Cardiac ventricle fibroblast (primary cell): ENCODE data around the gene HCRT. TPM values are rescaled to one million over a fixed set of nuclear protein-coding genes. Genes with fewer than 3 reads are reported as not detected.

ENCODE experiments used
- total RNA-seq: library from RNA; depleted of rRNA; stranded (reverse); fragments of >200 nt; gene quantifications from 2 replicates; pipeline ENCODE4 v1.2.3, GENCODE V29; 2015

HCRT gene, protein sequence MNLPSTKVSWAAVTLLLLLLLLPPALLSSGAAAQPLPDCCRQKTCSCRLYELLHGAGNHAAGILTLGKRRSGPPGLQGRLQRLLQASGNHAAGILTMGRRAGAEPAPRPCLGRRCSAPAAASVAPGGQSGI
- not detected in 2 replicates for total RNA-seq

DNA sequence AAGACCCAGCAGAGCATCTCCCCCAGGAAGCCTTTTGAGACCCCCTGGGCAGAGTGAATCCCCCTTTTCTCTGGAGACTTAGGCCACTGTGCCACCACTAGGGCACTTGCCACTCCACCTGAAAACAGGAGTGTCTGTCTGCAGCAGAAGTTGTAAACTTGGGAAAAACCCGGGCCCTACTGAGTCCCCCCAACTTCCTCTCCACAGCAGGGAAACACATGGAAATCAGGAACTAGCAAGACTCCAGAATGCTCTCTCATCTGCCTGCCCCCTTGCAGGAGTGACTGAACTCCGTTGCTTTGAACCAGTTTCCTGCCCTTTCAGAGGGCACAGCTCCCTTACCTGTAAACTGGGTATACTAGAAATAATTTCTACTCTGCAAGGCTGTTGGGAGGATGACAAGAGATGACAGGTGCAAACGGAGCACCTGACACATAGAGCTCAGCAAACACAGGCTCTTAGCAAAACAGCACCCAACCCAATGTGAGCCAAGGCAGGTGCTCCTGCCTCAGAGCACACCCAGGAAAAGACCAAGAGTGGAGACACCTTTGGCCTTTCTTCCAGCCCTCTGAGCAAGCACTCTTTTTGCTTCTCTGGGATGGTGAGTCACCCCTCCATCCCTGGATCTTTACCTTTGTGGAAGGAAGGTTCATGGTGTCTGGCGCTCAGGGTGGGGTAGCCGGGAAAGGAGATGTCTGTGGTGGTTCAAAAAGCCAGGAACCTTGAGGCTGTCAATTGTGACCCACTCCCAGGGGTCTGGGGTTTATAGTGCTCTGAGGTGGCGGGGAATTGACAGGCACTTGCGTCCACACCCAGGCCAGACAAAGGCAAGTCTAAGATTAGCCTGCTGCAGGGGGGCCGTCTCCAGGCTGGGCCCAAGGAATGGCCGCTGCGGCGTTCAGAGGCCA is at the start of gene HCRT:
HCRT (minus strand) TSS at position 740 of the 908 bp plus-strand sequence; CDS start at position 653, 87 bp downstream.

DNA sequence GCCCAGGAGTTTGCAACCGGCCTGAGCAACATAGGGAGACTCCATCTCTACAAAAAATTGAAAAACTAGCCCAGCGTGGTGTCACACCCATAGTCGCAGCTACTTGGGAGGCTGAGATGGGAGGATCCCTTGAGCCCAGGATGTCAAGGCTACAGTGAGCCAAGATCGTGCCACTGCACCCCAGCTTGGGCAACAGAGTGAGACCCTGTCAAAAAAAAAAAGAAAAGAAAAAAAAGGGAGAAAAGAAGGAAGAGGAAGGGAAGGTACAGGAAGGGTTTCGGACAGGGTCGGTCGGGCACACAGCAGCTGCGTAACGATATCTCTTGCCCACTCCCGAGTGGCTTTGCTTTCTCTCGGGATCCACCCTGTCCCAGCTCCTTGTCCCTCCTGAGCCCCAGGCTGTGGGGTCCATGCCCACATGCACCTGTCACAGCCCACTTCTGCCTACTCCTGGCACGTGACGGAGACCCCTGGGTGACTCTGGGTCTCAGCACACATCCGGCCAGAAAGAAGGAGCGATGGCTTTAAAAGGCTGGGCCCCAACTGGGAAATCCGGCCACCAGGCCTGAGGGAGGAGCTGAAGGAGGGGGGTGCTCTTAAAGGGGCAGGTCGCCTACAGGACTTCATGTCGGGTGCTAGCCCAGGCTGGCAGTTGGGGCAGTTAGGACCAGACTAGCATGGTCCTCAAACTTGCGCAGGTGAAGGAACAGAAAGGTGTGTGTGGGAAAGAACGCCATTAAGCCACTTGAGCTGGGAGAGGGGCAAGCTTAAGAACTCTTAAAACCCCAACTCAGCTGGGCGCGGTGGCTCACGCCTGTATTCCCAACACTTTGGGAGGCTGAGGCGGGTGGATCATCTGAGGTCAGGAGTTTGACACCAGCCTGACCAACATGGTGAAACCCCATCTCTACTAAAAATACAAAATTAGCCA is 9.0 kb upstream of the HCRT start, which contains the start of gene GHDC:
GHDC (minus strand) TSS at position 526 of the 931 bp plus-strand sequence. CDS start 913 bp downstream, outside the sequence.

DNA sequence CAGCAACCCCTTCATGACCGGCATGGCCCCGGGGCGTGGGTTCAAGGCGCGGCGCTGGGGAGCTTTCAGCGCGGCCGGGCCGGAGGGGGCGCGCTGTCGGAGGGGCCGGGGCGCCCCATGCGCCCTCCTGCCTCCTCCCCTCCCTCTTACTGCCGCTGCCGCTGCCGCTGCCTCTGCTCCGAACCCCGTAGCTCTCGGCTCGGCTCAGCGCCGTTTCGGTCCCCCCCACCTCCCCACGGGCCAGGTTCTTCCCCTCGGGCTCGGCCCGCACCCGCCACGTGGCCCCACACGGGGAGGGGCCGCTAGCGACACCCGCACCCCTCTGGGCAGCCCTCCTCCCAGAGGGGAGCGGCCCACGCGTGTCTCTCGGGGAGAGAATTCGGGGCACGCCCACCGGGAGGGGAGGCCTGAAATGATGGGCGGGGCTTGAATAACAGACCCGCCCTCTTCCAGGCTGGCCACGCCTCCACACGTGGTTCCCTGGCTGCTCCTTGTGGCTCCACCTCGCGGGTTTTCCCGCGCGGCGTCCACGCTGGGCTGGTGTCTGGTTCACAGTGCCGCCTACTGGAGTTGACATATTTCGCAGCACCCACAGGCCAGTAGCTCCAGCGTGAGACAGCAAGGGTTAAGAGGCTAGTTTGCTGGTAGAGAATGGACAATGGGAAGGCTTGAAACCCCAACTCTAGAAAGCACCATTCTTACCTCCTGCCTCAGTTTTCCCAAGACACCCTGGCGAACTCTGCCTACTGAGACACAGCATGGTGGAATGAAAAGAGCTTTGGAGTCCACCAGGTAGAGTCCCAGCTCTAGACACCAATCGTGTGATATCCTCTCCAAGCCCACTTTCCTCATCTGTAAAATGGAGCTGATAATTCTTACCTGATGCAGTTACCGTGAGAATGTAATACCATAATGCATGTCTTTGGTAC is 4.1 kb downstream of the HCRT start, which contains the start of gene KCNH4:
KCNH4 (minus strand) TSS at position 221 of the 929 bp plus-strand sequence; CDS start at position 24, 197 bp downstream.

Other genes starting within 250 kb of the HCRT start
- gene CNP, start 218.7 kb downstream of the HCRT start, total RNA-seq = 63.9 and 70.5 TPM in 2 replicates
- gene DNAJC7, start 168.0 kb downstream of the HCRT start, total RNA-seq = 57.4 and 58.8 TPM in 2 replicates
- gene NKIRAS2, start 165.4 kb downstream of the HCRT start, total RNA-seq = 38.6 and 40.2 TPM in 2 replicates
- 0.19 TPM in 1 of 2 replicates, not detected in the other for gene C17orf113, start 134.9 kb downstream of the HCRT start, total RNA-seq
- not detected in 2 replicates for gene ZNF385C, start 87.0 kb downstream of the HCRT start, total RNA-seq
- 10.2 and 11.9 TPM in 2 replicates for gene DHX58, start 72.7 kb downstream of the HCRT start, total RNA-seq
- gene KAT2A, start 64.1 kb downstream of the HCRT start, total RNA-seq = 13.4 and 14.2 TPM in 2 replicates
- not detected in 2 replicates for gene HSPB9, start 62.6 kb downstream of the HCRT start, total RNA-seq
- 76.3 and 89.0 TPM in 2 replicates for gene RAB5C, start 30.5 kb downstream of the HCRT start, total RNA-seq
- gene KCNH4, start 4.3 kb downstream of the HCRT start, total RNA-seq = not detected in 2 replicates
- 23.5 and 24.0 TPM in 2 replicates for gene GHDC, start 9.0 kb upstream of the HCRT start, total RNA-seq
- gene STAT5B, start 90.9 kb upstream of the HCRT start, total RNA-seq = 25.6 and 26.3 TPM in 2 replicates
- gene STAT5A, start 103.0 kb upstream of the HCRT start, total RNA-seq = 44.9 and 58.9 TPM in 2 replicates
- 168 and 187 TPM in 2 replicates for gene STAT3, start 203.0 kb upstream of the HCRT start, total RNA-seq
- gene CAVIN1, start 237.8 kb upstream of the HCRT start, total RNA-seq = 527 and 577 TPM in 2 replicates